Measurements from ENCODE around the gene TCF12.

The TCF12 gene

DNA sequence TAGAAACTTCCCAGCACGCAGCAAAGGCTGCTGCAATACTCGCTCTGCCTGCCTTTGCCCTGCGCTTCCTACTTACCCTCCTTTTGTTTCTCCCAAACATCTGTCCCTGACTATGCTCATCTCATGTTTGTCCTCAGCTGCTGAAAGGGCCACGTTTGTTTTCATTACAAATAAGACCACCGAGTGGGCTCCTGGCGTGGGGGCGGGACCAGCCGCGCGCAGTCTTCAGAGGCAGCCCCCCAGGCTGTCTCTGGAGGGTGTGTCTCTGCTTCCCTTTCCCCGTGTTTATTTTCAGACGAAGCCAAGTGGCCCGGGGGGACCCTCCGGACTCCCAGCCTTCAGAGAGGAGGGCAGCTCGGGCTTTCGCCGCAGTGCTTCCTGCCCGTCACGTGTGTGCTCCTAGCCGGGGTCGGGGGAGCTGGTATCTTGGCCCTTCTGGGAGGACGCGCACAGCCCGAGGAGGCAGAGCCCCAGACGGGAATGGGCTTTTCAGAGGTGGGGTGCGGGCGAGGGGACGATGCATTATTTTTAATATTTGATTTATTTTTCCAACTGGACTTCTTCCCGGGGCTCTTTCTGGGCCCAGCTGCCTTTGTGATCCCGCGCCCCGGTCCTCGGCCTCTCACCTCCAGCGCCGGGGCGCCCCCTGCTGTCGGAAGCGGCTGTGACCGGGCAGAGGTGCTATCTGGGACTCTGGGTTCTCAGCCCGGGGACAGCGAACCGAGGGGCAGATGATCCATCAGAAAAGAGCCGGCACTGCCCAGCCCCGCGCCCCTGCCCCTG, 387.9 kb downstream of the TCF12 start:
- peak; percentile 85 to 88 for DNase-seq

DNA sequence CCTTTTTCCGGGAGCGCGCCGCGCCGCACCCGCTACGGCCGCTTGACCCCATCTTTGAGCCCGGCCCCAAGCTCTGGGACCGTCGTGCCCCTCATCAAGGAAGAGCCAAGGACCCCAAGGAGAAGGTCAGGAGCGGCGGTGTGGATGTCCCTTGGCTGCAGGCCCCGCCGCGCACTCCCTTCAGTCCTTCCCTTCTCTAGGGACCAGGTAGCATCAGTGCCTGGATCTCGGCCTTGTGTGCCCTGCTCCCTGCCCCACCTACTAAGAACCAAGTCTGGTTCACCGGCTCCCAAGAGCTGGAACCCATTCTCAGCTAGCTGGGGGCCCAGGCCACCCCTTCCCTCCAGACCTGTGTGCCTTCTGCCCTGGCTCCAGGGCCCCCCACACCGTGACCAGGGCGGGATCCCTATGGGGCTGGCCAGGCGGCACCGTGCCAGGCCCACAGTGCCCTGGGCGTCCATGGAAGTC, 388.5 kb downstream of the TCF12 start:
- no peak for DNase-seq

DNA sequence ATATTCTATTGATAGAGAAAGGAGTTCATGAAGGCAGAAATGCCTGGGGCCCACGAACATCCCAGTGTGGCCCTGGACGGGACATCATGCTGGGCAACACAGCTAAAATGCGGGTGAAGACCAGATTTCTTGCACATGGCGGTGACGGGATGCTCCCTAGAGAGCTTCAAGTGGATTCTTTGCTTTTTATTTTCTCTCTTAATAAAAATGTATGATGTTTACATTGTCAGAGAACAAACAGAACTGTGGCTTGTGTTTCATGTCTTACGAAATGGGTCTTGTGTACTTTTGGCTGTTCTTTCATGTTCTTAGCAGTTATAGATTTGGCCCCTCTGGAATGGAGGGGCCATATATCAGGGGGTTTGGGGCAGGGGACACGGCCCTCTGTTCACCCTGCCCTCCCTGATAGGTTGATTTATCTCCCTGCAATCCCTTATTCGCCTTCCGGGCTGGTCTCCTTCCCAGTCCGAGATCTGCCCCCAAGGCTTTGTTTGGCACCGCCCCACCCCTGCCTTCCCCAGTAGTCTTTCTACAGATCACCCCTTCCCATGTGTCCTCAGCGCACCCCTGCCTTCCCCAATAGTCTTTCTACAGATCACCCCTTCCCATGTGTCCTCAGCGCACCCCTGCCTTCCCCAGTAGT, 389.2 kb downstream of the TCF12 start:
- no peak for DNase-seq

DNA sequence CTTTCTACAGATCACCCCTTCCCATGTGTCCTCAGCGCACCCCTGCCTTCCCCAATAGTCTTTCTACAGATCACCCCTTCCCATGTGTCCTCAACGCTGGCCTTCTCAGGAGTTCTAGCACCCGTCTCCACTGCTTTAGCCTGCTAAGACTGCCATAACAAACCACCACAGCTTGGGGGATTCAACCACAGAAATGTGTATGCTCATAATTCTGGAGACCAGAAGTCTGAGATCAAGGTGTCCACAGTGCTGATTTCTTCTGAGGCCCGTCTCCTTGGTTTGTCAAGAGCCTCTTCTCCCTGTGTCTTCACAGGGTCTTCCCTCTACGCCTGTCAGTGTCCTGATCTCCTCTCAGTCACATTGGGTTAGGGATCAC, 389.7 kb downstream of the TCF12 start:
- no peak for DNase-seq

DNA sequence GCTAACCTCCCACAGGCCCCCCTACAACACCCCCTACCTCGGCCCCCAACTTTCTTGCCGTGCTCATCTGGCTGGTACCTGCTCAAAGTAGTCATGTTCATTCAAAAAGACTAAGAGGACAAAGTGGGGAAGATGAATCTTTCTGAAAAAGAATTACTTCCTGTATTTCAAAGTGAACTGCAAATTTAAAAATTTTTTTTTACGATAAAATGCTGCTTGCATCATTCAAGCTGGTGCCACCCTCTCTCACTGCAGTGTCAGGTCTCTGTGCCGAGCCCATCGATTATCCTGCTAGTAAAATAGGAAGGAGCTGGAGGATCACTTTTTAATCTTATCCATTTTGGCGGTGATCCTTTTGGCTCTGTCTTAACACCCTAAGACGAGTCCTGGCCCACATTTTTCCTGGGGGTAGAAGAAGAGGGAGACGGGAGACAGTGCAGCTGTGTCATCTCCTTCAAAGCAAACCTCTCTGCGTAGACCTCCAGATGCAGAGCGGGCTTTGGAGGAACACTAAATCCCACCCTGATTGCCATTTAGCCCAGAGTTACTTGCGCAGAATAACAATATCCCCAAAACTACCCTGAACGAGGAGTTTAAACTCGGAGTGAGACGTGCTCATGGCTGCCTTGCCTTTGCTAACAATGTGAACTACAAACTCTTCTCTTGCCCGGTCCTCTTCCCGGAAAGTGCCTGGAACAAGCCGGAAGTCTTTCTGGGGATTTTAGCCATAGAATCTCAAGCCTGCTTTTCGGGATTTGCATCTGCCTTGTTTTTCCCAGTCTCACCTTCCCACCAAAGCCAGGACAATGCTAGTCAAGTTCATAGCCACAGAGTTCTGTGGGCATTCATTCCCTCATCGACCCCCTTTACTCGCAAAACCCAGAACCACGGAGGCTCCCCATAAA, 391.7 kb downstream of the TCF12 start:
- no peak for DNase-seq

DNA sequence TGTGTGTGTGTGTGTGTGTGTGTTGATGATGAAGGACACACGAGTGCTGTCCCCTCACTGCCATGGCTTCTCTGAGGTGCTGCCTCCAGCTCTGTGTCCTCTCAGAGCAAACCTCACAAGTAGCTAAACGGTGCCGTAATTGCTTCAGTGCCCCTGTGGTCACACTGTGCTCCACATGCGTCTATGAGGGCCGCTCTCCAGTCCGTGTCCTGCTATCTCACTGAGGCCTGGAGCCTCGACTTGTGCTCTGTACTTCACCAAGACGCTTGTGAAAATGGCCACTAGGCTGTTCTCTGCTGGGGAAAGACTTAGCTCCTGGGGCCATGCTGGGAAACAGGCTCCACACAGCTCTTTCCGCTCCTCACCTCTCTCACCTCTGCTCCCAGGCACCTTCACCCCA, 392.4 kb downstream of the TCF12 start:
- DNase-seq = no peak

DNA sequence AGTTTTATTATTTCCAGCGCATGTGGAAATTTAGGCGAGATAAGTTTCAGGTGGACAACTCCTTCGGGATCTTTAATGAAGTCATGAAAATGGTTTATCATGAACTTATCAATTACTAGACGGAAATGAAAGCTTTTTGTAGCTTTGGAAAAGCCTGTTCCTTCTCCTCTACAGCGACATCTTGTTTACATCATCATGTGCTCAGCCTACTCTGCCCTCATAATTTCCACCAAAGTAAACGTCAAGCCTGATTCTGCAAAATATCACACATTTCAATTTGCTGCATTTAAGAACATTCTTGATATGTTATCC, 393.5 kb downstream of the TCF12 start:
- DNase-seq = no peak

DNA sequence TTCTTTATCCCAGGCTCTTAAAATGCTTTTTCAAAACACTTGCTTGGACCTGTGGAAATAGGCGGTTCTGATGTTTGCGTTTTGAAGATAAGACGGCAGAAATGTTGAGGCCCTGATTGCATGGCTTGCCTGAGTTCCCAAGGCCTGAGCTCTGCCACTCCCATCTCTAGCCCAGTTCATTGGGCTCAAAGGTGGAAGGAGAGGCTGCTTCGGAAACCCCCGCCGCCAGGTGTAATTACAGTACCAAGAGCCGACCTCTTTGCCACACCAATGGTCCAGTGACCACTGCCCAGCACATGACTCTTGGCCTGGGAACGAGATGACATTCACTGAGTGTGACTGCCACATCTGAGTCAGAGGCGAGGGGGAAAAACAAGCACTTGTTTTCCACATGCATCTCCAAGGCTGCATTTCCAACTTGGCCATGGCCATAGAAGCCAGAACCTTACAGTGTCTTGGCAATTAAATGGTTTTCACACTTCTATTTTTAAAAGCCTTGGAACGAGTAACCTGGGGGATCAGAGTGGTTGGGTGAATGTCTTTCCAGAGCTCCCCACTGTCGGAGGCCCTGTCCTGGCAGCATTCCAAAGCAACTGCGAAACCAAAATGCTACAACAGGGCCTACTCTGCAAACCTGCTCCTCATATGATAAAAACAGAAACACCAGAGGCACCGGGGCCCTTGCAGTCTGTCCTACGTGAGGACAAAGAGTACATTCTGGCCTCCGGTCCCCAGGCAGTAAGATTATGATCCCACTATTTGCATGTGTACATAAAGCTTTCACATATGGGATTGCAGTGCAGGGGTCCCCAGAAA, 394.1 kb downstream of the TCF12 start:
- DNase-seq = no peak

DNA sequence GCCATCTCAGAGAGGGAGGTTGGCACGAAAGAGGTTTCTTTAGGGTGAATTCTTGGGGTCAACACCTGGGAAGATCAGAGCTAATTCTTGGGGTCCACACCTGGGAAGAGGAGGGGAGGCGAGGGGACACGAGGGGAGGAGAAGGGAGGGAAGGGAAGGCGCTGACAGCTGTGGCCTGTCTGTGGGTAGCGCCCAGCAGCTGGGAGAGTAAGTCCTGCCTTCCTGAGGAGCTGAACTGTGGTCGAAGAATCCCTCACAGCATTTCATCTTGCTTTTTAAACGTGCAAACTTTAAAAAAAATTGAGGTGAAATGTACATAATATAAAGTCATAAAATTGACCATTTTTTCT, 394.7 kb downstream of the TCF12 start:
- DNase-seq = no peak

DNA sequence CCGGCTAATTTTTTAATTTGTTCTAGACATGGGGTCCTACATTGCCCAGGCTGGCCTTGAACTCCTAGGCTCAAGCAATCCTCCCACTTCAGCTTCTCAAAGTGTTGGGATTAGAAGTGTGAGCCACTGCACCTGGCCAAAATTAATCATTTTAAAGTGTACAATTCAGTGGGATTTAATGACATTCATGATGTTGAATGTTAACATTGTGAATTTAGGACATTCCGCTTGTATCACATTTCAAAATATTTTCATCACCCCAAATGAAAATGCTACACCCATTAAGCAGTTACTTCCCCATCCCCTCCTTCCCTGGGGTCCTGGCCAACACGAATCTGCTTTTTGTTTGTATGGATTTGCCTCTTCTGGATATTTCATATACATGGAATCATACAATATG, 395.8 kb downstream of the TCF12 start:
- DNase-seq = no peak

DNA sequence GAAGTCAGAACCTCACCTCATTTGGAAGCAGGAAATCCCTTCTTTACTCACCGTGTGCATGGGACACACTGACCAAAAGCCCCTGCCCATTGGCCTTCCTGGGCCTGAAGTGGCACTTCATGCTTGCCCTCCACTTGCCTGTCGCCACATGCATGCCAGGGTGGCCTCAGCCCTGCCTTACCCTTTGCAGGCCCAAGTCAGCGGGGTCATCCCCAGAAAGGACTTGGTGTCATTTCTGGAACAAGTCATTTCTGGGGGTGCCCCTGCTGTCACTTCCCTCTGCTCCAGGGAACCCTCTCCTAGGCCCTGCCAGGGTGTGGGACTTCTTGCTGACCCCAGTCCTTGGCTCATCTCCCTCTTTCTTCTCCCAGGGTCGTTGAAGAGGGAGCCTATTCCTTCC, 398.0 kb downstream of the TCF12 start:
- DNase-seq = no peak

DNA sequence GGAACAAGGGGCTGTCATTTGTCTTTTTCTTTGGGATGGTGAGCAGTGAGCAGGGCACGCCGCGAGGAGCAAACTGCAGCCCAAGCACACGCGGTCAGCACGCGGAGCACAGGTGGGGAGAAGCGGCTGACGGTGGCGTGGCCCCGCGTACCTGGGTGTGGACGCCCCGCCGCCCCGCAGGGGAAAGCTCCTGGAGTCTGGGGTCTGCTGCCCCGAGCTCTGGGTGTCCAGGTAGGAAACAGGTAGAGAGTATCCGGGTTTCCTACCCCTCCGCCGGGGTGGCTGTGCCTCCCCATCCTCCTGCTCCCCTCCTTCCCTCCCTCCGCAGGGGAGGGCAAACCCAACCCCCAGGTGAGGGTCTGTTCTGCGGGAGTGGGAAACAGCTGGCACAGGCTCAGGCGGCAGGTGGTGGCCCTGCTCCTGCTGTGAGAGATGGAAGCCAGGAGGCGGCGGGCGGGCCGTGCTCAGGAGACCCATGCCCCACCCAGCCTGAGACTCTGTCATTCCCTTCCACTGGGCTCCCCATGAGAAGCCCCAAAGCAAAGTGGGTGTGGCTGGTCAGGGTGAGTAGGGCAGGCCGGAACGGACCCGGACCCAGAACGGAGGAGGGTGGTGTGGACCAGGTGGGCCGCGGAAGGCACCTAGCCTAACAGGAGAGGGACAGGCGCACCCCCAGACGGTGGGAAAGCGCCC, 400.9 kb downstream of the TCF12 start:
- DNase-seq = peak; percentile 83 to 95

DNA sequence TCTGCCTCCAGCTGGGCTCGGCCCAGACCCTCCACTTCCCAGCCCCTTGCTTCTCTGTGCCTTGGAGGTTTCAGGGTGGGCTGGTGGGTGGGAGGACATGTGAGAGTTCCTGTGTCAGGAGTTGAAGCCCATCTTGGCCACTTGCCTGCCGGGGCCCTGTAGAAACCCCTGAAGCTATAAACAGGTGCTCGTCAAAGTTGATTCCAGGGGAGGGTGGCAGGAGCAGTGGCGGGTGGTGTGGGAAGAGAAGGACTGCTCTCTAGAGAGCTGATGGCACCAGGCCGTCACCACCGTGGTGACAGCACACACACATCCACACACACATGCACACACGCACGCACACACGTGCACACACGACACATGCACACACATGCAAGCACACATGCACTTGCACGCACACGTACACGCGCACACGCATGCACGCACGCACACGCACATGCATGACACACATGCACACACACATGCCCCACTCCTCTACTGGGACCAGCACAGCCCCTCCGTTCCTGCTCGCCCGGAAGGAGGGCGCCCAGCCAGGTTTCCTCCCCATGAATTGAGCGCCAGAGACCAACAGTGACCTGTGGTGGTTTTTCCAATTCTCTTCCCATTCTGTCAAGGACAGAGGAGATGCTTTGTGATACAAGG, 401.6 kb downstream of the TCF12 start:
- peak; percentile 49 to 71 for DNase-seq

DNA sequence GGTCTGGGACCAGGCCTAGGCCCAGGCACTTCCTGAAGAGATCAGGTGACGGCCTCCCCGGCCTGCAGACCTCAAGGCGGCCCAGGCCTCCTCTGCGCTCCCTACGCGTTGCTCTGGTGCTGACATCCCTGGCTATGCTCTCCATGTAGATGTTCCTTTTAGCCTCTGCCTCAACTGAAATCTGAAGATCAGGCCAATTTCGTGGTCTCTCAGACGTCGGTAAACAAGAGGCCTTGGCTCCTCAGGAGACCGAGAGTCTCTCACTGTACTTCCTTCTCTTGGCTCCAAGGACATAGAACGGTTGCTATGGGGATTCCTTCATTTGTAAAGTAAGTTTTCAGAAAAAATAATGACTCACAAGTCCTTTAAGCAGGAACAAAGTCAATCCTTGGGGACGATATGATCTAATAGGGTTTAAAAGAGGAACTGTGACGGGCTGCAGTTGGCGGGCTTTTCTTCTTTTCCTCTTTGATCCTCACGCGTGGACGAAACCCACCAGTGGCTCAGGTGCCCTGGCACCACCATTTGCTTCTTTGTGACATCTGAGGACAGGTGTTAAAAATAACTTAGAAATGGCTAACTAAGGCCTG, 402.3 kb downstream of the TCF12 start:
- DNase-seq = no peak

DNA sequence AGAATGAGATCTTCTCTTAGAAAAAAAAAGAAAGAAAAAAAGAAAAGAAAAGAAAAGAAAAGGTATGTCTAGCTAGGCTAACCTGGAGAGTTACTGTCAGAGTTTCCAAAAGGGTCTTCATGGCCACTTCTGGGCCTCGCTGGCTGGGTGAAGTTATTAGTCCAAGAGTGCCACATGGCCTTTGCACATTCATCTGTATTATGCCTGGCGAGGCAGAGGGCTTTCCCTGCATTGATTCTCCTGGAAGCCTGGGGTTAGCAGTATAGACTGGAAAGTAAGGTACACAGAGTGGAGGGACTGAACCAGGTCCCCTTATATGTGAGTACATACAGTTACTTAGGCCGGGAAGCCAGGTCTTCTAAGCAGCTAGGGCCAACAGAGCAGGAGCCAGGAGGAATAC, 403.0 kb downstream of the TCF12 start:
- peak in 1 of 2 experiments; percentile 48 for DNase-seq

DNA sequence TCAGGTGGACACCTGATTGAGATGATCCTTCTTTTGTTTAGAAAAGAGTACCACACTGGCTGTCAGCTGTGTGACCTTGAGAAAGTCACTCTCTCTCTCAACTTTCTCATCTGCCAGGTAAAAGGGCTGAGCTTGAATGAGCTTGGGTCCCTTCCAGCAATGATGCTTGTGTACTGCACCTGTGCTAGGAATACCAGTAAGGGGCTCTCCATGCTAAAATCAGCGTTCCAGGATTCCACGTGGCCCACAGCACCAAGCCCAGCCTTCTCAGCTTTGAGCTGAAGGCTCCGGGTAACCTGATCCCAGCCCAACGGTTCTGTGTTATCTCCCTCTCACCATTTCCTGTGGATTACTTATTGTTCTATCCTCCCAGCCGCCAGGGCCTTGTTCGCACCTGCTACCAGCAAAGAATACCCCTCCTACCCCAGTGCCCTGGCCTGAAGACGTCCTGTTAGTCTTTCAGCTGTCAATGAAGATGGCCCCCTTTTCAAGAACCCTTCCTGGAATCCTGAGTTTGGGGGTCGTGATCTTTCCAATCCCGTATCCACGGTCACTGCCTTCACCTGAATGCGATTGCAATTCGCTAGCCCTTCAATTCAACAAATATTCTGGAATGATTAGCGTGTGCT, 403.6 kb downstream of the TCF12 start:
- peak; percentile 90 to 97 for DNase-seq

DNA sequence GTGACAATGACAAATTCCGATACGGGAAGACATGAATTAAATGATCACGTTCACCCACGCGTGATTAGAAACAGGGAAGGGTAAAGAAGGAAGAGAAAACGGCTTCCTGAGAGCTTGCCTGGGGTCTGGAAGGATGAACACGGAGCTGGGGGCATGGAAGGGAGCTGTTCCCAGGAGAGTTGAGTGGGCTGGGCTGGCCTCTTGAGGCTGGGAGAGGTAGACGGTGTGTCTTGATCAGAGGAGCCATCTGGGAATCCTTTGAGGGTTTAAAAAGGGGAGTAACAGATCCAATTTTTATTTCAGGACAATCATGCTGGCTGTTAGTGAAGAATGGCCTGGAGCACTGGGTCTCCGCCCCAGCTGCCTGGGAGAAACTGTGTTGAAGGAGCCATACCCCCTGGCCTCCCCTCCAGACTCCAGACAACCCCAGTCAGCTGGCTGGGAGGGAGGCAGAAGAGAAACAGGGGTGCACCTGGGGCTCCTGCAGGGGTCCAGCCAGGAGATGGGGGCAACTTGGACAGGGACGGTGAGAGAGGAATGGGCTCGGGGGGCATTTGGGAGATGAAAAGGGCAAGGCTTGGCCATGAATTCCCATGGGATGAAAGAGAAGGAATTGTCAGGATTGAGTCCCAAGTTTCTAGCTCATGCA, 404.3 kb downstream of the TCF12 start:
- DNase-seq = peak; percentile 52 to 87

DNA sequence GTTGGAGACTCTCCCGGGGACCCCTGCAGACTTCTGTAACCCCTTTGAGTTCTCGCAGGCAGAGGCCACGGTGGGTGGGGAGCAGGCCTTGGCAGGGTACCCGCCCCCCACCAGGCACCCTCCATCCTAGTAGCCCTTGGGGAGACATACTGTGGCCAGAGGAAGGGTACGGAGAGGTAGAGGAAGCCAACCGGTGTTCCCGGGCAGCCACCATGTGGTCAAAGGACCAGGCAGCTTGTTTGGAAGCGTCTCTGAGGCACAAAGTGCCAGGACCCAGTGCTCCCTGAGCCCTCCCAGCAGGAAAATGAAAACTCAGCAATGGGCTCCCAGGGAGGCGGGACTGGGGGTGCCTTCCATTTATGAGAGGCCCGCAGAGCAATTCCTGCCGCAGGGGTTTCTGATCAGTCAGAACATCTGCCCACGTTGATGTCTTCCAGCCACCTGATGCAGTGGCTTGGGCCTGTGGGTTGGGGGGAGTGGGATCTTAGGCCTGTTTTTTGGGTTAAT, 404.9 kb downstream of the TCF12 start:
- peak in 1 of 2 experiments; percentile 52 for DNase-seq

DNA sequence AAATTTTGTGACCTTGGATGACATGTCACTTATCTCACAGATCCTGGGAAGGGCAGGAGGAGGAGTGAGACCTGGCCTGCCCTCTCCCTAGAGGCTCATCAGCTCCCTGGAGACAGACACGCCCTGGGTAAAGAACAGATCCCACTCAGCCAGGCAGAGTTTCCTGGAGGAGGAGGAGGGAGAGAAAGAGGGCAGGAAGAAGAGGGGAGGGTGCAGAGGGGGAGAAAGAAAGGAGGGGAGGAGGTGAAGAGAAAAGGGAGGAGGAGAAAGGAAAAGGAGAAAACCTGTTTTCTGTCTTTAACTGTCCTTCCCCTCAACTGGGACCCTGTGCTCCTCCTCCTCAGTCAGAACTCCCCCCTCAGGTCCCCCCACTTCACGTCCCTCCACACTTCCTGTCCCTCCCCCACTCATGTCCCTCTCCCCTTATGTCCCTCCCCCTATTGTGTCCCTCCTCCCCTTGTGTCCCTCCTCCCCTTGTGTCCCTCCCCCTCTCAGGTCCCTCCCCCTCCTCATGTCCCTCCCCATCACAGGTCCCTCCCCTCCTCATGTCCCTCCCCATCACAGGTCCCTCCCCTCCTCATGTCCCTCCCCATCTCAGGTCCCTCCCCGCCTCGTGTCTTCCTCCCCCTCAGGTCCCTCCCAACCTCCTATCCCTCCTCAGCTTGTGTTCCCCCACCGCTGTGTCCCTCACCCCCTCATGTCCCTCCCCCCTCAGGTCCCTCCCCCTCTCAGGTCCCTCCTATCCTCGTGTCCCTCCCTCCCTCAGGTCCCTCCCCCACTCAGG, 405.6 kb downstream of the TCF12 start:
- DNase-seq = peak; percentile 41 to 73

Measured in NCI-H524 (cell line).